CD8-positive, alpha-beta memory T cell (primary cell): ENCODE measurements around the gene CIDEC. TPM values are rescaled to one million over a fixed set of nuclear protein-coding genes. Genes with fewer than 3 reads are reported as not detected.

Experiments
- CTCF ChIA-PET: fragments of 350-600 bp; sonication (Branson Sonifier 250); formaldehyde crosslinking; loops from one replicate; lab custom pipeline; 2021; ENCODE audit warnings: antibody characterized with exemption; lab: Charles Lee
- POLR2A ChIA-PET: fragments of 350-600 bp; sonication (Branson Sonifier 250); formaldehyde crosslinking; loops from one replicate; lab custom pipeline; 2021; ENCODE audit warnings: antibody characterized with exemption; lab: Charles Lee
- DNase-seq, 5 donors: peaks; one replicate each; pipeline versions ENCODE4 v3.0.0 to v3.0.0-alpha.2; 2020 to 2022; ENCODE audit warnings: mixed read lengths in 1 of 5
- H3K27ac ChIP-seq: one replicate; pipeline ENCODE4 v1.7.0; 2013; ENCODE audit warnings: low read depth, mild to moderate bottlenecking, low read length, moderate library complexity
- H3K27me3 ChIP-seq: 2 replicates; pipeline ENCODE4 v1.7.0; 2013; ENCODE audit warnings: low read length, mild to moderate bottlenecking; ENCODE audit not compliant: insufficient read depth, poor library complexity, severe bottlenecking
- H3K36me3 ChIP-seq: 2 replicates; pipeline ENCODE4 v1.7.0; 2013; ENCODE audit warnings: mild to moderate bottlenecking, low read length, moderate library complexity; ENCODE audit not compliant: insufficient read depth
- H3K4me1 ChIP-seq: 2 replicates; pipeline ENCODE4 v1.7.0; 2013; ENCODE audit warnings: mild to moderate bottlenecking, low read length, moderate library complexity; ENCODE audit not compliant: insufficient read depth
- H3K4me3 ChIP-seq: 2 replicates; pipeline ENCODE4 v1.7.0; 2013; ENCODE audit warnings: mild to moderate bottlenecking, low read length
- H3K9me3 ChIP-seq: 2 replicates; pipeline ENCODE4 v1.7.0; 2013; ENCODE audit warnings: mild to moderate bottlenecking, low read length
- H3K27ac Mint-ChIP-seq, 8 donors: one replicate each; pipeline ENCODE4 v1.8.0; 2020 to 2021; ENCODE audit warnings: mixed read lengths in 8 of 8, mild to moderate bottlenecking in 6 of 8, inconsistent platforms in 3 of 8, moderate library complexity in 3 of 8
- H3K27me3 Mint-ChIP-seq, 2 donors: one replicate each; pipeline ENCODE4 v1.8.0; 2020 to 2021; ENCODE audit warnings: mixed read lengths in 2 of 2, mild to moderate bottlenecking in 1 of 2, moderate library complexity in 1 of 2
- H3K36me3 Mint-ChIP-seq, 3 donors: one replicate each; pipeline ENCODE4 v1.8.0; 2020 to 2021; ENCODE audit warnings: mixed read lengths in 3 of 3, inconsistent platforms in 1 of 3, mild to moderate bottlenecking in 1 of 3
- H3K4me1 Mint-ChIP-seq, 3 donors: one replicate each; pipeline ENCODE4 v1.8.0; 2020 to 2021; ENCODE audit warnings: mixed read lengths in 3 of 3, inconsistent platforms in 1 of 3, mild to moderate bottlenecking in 1 of 3
- H3K4me3 Mint-ChIP-seq, 7 donors: one replicate each; pipeline ENCODE4 v1.8.0; 2020 to 2021; ENCODE audit warnings: mixed read lengths in 7 of 7, mild to moderate bottlenecking in 6 of 7, moderate library complexity in 4 of 7, inconsistent platforms in 2 of 7
- H3K9me3 Mint-ChIP-seq, 5 donors: one replicate each; pipeline ENCODE4 v1.8.0; 2020 to 2022; ENCODE audit warnings: mixed read lengths in 5 of 5, mild to moderate bottlenecking in 3 of 5, moderate library complexity in 2 of 5, inconsistent platforms in 1 of 5
- polyA plus RNA-seq: library from polyadenylated mRNA; unstranded; fragments of 300-500 nt; fragmentation: Illumina TruSeq; gene quantifications from one replicate; pipeline ENCODE4 v1.2.3, GENCODE V29; 2021
- total RNA-seq, 2 experiments: library from RNA; stranded (reverse); gene quantifications; one replicate each; pipeline ENCODE4 v1.2.3, GENCODE V29; 2021

Gene CIDEC
- total and polyA plus RNA-seq, 3 experiments from 2014 or later: not detected

DNA sequence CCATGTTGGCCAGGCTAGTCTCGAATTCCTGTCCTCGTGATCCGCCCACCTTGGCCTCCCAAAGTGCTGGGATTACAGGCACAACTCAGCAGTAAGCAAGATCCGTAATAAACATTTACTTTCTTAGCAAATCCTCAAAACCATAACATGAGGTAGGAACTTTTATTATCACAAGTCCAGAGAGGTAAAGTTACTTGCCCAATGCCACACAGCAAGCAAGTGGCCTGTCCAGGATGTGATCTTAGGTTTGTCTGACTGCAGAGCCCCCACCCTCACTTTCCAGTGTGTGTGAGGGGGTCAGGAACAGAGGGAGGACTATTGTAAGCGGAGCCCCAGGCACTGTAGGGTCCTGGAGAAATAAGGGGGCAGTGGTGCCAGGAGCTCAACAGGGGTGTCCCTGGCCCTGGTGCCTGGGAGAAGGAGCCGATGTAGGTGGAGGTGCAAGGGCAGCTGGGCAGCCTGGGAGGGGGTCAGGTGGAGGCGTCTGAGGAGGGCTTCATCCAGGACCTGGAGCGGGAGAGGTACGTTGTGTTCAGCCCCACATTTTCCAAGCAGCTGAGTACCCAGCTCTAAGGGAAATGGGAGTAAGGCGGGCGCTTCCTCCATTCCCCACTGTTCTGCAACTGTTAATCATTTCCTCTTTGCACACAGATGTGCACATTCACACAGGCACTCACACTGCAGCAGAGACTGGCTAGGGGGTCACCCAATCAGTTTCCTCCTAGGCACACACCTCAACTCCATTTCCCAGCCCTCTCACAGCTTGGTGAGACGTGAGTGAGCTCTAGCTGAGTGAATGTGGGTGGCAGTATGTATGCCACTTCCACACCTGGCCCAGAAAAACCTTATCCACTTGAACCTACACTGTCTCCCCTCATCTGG lies 42.1 kb downstream of the CIDEC start:
- no peaks in the 10 kb centered on the region for H3K27me3 ChIP-seq
- H3K36me3 ChIP-seq: peaks cover 19% of the 10 kb centered on the region
- ChIA-PET CTCF (interaction anchor here (0.5 to 1.3 kb wide), 2 partner anchors 28 to 41 kb away, joined by 3 read pairs; no protein-coding TSS in a partner anchor), POLR2A (interaction anchor here (0.6 kb wide), 1 partner anchor 81 kb away, joined by 5 read pairs; no protein-coding TSS in a partner anchor)
- peaks cover 7% of the 10 kb centered on the region for H3K4me1 ChIP-seq
- H3K4me3 Mint-ChIP-seq: peak overlapping the region in 1 of 7 donors; percentile 70
- no peaks in the 10 kb centered on the region for H3K9me3 ChIP-seq
- H3K4me1 Mint-ChIP-seq: peaks cover 12 to 14% (median 13%) of the 10 kb centered on the region in 3 donors
- no peaks in the 10 kb centered on the region for H3K9me3 Mint-ChIP-seq
- peak overlapping the region in 2 of 8 donors; percentile 17 to 73 for H3K27ac Mint-ChIP-seq
- H3K4me3 ChIP-seq: no peak overlapping the region
- peaks cover 0 to 80% (median 6%) of the 10 kb centered on the region in 3 donors for H3K36me3 Mint-ChIP-seq
- H3K27ac ChIP-seq: no peak overlapping the region
- H3K27me3 Mint-ChIP-seq: no peaks in the 10 kb centered on the region
- DNase-seq: no peak

DNA sequence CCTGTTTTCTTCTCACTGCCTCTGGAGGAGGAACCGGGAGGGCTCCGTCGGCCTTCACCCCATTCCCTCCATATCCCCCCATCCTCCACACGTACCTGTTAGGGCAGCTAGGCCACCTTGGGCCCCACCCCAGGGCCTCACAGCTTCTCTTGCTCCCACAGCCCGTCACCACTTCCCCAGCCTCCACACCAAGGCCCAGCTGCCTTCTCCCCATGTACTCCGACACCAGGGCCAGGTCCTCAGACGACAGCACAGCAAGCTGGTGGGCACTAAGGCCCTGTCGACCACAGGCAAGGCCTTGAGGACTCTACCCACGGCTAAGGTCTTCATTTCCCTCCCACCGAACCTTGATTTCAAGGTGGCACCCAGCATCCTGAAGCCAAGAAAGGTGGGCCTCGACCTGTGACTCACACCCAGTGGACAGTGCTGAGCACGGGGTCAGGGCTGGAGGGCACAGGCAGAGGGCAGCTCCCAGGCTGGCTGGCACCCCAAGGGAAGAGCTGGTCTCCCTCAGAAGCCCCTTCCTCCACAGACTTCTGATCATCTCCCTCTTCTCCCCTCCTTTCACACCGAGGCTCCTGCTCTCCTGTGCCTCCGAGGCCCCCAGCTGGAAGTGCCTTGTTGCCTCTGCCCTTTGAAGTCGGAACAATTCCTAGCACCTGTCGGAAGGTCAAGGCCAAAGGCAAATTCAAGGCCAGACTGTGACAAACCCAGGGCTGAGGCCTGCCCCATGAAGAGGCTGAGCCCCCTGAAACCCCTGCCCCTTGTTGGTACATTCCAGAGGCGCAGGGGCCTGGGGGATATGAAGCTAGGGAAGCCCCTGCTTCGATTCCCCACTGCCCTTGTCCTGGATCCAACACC lies 45.3 kb downstream of the CIDEC start:
- no peak for DNase-seq
- Histone ChIP-seq H3K36me3 (peaks cover 8% of the 10 kb centered on the region), H3K4me1 (no peaks in the 10 kb centered on the region), H3K4me3 (no peak overlapping the region), H3K27me3 (no peaks in the 10 kb centered on the region), H3K27ac (no peak overlapping the region), H3K9me3 (no peaks in the 10 kb centered on the region)
- CTCF ChIA-PET: no interaction called here
- Mint-ChIP-seq H3K27me3 (no peaks in the 10 kb centered on the region), H3K9me3 (no peaks in the 10 kb centered on the region), H3K4me3 (no peak overlapping the region), H3K4me1 (peaks cover 0 to 7% (median 4%) of the 10 kb centered on the region in 3 donors), H3K27ac (peak overlapping the region in 3 of 8 donors; percentile 43 to 89 (median 70)), H3K36me3 (peaks cover 0 to 70% (median 6%) of the 10 kb centered on the region in 3 donors)
- POLR2A ChIA-PET: interaction anchor here (0.5 kb wide), 1 partner anchor 38 kb away, joined by 7 read pairs; no protein-coding TSS in a partner anchor

DNA sequence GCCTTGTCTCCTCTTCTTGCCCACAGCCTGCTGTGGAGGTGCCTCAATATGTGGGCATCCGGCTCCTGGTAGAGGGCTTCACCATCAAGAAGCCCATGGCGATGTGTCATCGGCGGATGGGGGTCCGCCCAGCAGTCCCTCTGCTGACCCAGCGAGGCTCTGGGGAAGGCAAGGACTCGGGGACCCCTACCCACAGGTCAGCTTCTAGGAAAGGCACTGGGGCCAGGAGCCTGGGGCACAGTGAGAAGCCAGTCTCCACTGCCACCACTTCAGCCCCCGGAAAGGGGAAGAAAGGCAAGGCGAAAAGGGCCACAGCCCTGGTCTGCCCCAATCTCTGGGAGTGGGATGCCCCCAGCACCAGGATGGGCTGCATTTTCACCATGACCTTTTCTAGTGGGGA lies 47.0 kb downstream of the CIDEC start:
- Mint-ChIP-seq H3K4me1 (peaks cover 0 to 7% (median 4%) of the 10 kb centered on the region in 3 donors), H3K4me3 (no peak overlapping the region), H3K27me3 (no peaks in the 10 kb centered on the region), H3K27ac (no peak overlapping the region), H3K9me3 (no peaks in the 10 kb centered on the region), H3K36me3 (peaks cover 0 to 69% (median 4%) of the 10 kb centered on the region in 3 donors)
- Histone ChIP-seq H3K27ac (no peak overlapping the region), H3K27me3 (no peaks in the 10 kb centered on the region), H3K36me3 (peaks cover 8% of the 10 kb centered on the region), H3K9me3 (no peaks in the 10 kb centered on the region), H3K4me1 (no peaks in the 10 kb centered on the region), H3K4me3 (no peak overlapping the region)
- ChIA-PET CTCF (no interaction called here), POLR2A (no interaction called here)
- no peak for DNase-seq

DNA sequence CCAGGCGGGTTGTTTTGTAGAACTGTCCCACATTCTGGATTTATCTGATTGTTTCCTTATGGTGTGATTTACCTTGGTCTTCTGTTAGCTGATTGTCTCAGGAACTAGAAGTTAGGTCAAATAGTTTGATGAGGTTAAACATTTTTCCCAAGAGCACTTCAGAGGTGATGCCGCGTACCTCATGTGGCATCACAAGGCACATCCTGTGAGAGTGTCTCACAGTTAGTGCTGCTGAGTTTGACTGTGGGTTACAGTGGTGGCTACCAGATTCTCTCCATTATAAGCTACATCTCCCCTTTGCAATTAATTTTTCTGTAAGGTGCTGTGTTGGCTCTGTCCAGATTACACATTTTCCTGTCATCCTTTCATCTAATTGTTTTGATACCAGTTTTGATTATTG lies 48.8 kb downstream of the CIDEC start:
- Mint-ChIP-seq H3K27ac (peak overlapping the region in 1 of 8 donors; percentile 59), H3K27me3 (no peaks in the 10 kb centered on the region), H3K4me3 (no peak overlapping the region), H3K9me3 (no peaks in the 10 kb centered on the region), H3K4me1 (peaks cover 0 to 7% (median 1%) of the 10 kb centered on the region in 3 donors), H3K36me3 (peaks cover 0 to 62% (median 3%) of the 10 kb centered on the region in 3 donors)
- Histone ChIP-seq H3K4me1 (no peaks in the 10 kb centered on the region), H3K27me3 (no peaks in the 10 kb centered on the region), H3K4me3 (no peak overlapping the region), H3K36me3 (peaks cover 8% of the 10 kb centered on the region), H3K27ac (no peak overlapping the region), H3K9me3 (no peaks in the 10 kb centered on the region)
- ChIA-PET CTCF (interaction anchor here (1.3 to 2.9 kb wide), 4 partner anchors 10 to 104 kb away, joined by 4 to 15 read pairs (median 5); partner anchors contain the start of genes CRELD1 and RPUSD3), POLR2A (interaction anchor here (0.7 to 1.1 kb wide), 2 partner anchors 15 to 483 kb away, joined by 3 to 6 read pairs; no protein-coding TSS in a partner anchor)
- DNase-seq: no peak

DNA sequence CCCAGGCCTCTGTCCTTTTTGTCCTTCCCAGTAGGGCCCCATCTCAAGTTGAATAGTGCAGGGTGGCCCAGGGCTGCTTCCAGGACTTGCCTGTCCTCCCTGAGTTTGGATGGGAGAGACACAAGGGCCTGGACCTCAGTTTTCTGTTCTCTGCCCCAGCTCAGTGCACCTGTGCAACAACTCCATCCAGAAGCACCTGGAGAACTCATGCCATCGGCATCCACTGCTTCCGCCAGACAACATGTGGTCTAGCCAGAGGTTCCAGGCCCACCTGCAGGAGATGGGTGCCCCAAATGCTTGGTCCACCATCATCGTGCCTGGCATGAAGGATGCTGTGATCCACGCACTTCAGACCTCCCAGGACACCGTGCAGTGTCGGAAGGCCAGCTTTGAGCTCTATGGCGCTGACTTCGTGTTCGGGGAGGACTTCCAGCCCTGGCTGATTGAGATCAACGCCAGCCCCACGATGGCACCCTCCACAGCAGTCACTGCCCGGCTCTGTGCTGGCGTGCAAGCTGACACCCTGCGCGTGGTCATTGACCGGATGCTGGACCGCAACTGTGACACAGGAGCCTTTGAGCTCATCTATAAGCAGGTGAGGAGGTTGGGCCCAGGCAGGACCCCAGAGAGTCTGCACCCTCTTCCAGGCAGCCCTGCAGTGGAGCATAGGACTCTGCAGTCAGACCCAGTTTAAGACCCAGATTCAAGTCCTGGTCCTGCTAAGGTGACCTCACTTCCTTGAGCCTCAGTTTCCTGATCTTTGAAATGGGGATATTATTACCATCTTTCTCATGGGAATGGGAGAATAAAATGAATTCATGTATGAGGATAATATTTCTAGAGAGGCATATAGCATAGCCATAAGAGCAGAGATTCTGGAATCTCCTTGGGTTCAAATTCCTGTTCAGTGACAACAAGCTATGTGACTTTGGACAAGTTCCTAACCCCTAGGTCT lies 51.0 kb downstream of the CIDEC start:
- Mint-ChIP-seq H3K27me3 (no peaks in the 10 kb centered on the region), H3K36me3 (peaks cover 0 to 41% (median under 1%) of the 10 kb centered on the region in 3 donors), H3K4me1 (peaks cover 0 to 7% (median 1%) of the 10 kb centered on the region in 3 donors), H3K27ac (peak overlapping the region in 2 of 8 donors; percentile 43 to 46), H3K4me3 (no peak overlapping the region), H3K9me3 (no peaks in the 10 kb centered on the region)
- ChIA-PET POLR2A (interaction anchor here (0.5 kb wide), 1 partner anchor 10 kb away, joined by 3 read pairs; no protein-coding TSS in a partner anchor), CTCF (interaction anchor here (1.4 to 1.6 kb wide), 2 partner anchors 10 to 20 kb away, joined by 3 to 6 read pairs; no protein-coding TSS in a partner anchor)
- H3K4me3 ChIP-seq: no peak overlapping the region
- H3K27ac ChIP-seq: no peak overlapping the region
- no peak for DNase-seq
- H3K27me3 ChIP-seq: no peaks in the 10 kb centered on the region
- no peaks in the 10 kb centered on the region for H3K9me3 ChIP-seq
- H3K4me1 ChIP-seq: no peaks in the 10 kb centered on the region
- H3K36me3 ChIP-seq: peaks cover 8% of the 10 kb centered on the region

DNA sequence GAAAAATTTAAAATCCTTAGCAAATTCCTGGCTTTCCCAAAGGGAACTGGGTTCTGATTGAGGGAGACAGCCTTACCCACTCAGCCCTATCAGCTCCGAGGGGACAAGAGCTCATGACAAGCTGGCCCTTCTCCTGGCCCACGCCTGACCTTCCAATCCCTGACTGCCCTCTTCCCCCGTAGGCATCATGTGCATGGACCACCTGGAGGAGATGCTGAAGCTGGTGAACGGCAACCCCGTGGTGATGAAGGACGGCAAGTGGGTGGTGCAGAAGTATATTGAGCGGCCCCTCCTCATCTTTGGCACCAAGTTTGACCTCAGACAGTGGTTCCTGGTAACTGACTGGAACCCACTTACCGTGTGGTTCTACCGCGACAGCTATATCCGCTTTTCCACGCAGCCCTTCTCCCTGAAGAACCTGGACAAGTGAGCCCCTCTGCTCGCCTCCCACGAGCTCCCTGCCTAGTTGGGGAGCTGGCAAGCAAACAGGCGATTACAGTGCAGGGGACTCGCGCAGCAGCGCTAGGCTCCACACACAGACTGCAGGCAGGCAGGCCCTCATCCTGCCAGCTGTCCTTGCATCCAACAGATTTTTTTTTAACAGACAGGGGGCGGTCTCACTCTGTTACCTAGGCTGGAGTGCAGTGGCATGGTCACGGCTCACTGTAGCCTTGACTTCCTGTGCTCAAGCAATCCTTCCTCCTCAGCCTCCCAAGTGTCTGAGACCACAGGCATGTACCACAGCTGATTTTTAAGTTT lies 53.1 kb downstream of the CIDEC start:
- Mint-ChIP-seq H3K27ac (peak overlapping the region in 1 of 8 donors; percentile 69), H3K4me1 (peaks cover 0 to 7% (median 1%) of the 10 kb centered on the region in 3 donors), H3K27me3 (no peaks in the 10 kb centered on the region), H3K36me3 (peaks cover 0 to 26% (median 0%) of the 10 kb centered on the region in 3 donors), H3K4me3 (no peak overlapping the region), H3K9me3 (no peaks in the 10 kb centered on the region)
- DNase-seq: no peak
- Histone ChIP-seq H3K4me1 (no peaks in the 10 kb centered on the region), H3K36me3 (no peaks in the 10 kb centered on the region), H3K27me3 (no peaks in the 10 kb centered on the region), H3K9me3 (no peaks in the 10 kb centered on the region), H3K4me3 (no peak overlapping the region), H3K27ac (no peak overlapping the region)
- CTCF ChIA-PET: interaction anchor here (1.1 kb wide), 1 partner anchor 19 kb away, joined by 4 read pairs; no protein-coding TSS in a partner anchor
- POLR2A ChIA-PET: interaction anchor here (0.6 kb wide), 1 partner anchor 86 kb away, joined by 7 read pairs; no protein-coding TSS in a partner anchor
